Measurements from ENCODE around the gene PIK3C2G.

The PIK3C2G gene

DNA sequence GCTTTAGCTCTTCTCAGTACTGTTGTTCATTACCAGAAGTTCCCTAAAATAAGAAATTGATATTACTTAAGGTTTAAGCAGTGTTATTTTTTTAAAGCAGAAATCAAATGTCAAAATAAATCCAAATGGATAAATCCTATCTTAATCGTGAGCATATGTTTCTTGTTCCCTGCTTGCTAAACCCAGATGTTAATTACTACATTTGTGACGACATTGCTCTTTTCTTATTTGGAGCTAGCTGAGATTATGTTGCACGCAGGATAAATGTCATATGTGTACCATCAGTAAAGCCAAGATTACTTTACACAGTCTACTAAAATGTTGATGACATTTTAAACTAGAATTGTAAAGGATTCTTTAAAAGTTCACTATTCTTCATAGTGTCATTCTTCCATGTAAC, 319.0 kb downstream of the PIK3C2G start:
- DNase-seq, result no peak

GRCh38 chr12:18580706-18581105, 319.4 kb downstream of the PIK3C2G start:
- DNase-seq, result no peak

GRCh38 chr12:18581232-18581962, 320.1 kb downstream of the PIK3C2G start:
- no peak for DNase-seq

GRCh38 chr12:18583655-18584054, 322.3 kb downstream of the PIK3C2G start:
- no peak for DNase-seq

- DNase-seq, result no peak
Measured at GRCh38 chr12:18586581-18586980, 325.3 kb downstream of the PIK3C2G start.

DNA sequence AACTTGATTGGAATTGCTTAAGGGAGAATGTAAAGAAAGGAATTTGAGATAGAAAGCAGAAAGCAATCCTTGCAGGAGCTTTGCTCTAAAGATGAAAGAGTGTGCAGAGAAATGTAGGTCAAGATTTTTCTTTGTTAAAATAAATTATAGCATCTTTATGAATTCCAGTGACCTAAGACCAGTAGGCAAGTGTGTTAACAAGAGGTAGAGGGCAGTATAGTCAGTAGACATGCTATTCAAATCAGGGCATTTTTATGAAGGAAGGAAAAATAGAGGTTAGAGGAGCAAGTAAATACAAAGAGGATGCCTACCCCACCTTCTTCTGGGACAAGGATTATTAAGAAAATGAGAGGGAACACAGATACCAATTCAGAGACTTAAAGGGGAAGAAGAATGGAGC, 328.0 kb downstream of the PIK3C2G start:
- no peak for DNase-seq

- DNase-seq, result no peak
Measured at GRCh38 chr12:18591473-18591872, 330.2 kb downstream of the PIK3C2G start.

- DNase-seq, result no peak
Measured at GRCh38 chr12:18595412-18595811, 334.1 kb downstream of the PIK3C2G start.

DNA sequence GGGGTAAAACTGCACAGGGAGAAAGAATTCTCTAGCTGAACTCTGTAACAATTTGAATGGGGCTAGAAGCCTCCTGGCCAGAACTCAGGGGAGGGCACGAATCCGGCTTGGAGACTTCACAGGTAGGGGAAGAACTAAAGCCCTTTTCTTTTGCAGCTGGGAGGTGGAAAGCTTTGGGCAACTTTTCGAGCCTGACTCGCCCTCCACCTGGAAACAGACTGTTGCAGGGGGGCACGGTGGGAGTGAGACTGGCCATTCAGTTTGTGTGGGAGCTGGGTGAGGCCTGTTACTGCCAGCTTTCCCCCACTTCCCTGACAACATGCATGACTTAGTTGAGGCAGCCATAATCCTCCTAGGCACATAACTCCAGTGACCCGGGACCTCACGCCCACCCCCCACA, 340.6 kb downstream of the PIK3C2G start:
- no peak for DNase-seq

- no peak for DNase-seq
Measured at GRCh38 chr12:18612971-18613370, 351.7 kb downstream of the PIK3C2G start.

- no peak for DNase-seq
Measured at GRCh38 chr12:18620986-18621385, 359.7 kb downstream of the PIK3C2G start.

DNA sequence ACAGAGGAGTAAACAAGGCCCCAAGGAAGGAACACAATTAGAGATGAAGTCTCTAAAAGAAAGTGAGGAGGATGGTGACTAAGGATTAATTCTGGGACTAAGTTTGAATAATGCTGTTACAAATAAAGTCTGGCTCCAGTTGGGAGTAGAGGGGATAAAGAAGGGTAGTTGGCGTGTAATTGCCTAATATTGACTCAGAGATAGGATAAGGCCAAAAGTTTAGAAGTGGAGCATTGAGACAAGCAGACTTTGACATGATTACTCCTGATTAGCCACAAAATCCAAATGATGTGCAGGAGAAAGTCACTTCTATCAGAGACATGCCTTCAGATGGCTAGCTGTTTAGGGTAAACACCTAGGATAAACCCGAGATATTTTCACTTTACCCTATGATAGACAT, 368.1 kb downstream of the PIK3C2G start:
- DNase-seq, result no peak

DNA sequence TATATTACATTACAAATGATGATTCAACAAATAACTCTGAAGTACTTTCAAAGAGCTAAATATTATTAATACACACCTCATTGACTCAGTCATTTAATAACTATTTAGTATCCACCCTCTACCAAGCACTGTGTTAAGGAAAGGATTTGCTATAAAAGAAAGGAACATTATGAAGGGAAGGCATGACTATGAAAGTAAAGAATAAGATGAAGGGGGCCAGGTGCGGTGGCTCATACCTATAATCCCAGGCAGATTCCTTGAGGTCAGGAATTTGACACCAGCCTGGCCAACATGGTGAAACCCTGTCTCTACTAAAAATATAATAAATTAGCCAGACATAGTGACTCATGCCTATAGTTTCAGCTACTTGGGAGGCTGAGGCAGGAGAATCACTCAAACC, 368.6 kb downstream of the PIK3C2G start:
- DNase-seq, result no peak

GRCh38 chr12:18631339-18631738, 370.0 kb downstream of the PIK3C2G start:
- no peak for DNase-seq

GRCh38 chr12:18632848-18633247, 371.5 kb downstream of the PIK3C2G start:
- no peak for DNase-seq

GRCh38 chr12:18634382-18634781, 373.1 kb downstream of the PIK3C2G start:
- no peak for DNase-seq

- DNase-seq, result no peak
Measured at GRCh38 chr12:18640321-18640955, 379.1 kb downstream of the PIK3C2G start.

DNA sequence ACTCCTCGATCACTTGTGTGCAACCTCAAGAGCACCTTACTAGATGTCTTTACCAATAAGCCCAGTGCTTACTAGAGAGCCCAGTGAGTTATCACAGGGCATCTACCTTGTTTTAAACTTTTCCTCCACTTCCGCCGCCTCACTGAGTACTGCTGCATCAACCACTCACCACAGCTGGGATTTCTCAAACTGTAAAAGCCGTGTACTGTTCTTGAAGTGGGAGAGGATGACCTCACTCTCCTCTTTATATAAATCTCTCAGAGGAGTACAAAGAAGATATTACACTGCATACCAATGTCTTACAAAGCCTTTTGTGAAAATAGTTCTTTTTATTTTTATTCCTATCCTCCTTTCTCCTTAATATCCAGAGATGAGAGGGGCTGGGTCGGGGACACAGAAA, 382.4 kb downstream of the PIK3C2G start:
- DNase-seq, result no peak

- DNase-seq, result no peak
Measured at GRCh38 chr12:18644564-18644963, 383.2 kb downstream of the PIK3C2G start.

DNA sequence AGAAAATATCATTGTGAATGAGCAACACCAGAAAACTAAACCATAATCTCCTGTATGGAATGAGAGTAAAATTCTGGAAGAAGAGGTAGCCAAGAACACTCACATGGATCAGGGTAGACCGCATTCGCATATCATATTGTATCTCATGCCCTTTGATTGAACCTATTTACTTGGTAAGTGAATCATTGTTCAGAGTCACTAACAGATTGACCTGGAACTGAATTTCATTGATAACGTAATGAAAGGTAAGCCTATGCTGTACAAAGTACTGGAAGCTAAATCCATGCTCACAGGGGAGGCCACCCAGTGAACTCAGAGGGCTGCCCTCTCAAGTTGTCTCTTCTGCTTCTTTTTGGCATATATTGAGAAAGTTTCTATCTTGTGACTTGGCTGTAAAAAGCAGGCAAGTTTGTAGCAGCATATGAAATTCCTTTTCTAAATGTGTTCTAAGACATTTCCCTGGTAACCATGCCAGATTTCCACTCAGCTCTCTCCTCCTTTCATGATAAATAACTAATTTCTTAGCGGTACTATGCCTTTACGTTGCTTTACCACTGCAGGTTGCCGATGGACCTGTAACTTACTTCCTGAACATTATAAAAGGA, 385.1 kb downstream of the PIK3C2G start:
- no peak for DNase-seq

DNA sequence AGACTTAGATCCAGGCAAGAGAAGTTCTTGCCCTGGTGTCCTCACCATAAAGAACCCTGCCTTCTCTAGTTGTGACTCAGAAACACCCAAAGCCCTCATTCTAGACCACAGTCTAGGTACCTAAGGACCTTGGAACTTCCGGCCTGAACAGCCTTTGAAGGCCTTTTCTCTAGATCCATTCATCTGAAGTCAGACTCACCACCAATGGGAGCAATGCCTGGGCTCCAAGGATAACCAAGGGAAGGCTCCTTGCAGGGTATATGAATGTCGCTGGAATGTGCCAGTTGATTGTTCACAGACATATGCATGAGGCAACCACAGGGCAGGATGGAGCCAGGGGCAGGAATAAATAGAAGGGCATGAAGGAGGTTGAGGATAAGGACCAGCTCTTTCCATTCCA, 390.2 kb downstream of the PIK3C2G start:
- no peak for DNase-seq

DNA sequence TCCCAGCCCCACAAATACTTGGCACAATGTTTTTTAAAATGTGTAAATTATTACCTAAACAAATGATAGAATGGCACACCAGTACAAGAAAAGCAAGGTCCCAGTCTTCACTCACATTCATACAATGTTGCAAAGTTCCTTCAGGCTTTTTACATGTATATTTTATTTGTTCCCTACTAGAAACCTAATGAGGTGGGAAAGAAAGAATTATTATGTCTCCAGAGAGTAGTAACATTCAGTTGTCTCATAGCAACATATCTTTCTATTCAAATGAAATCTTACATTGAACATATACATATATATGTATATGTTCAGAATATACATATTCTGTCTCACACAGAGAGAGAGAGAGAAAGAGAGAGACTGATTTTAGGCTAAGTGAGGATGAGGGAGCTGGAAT, 391.3 kb downstream of the PIK3C2G start:
- no peak for DNase-seq

DNA sequence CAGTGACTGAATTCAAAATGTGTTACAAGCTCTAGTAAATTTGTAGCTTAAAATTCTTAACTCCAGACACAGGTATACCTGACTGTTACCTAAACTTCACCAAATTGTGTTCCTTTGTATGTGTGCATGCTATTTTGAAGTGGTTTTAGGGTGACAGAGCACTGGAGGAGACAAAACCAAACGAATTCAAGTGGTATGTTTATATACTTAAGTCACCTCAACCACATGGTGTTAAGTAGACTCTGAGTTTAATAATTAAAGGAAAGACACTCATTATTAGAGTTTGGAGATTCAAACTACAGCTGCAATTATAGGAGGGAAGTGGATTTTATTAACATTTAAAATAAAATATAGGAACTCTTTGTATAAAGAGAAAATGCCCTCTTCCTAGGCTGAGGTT, 392.1 kb downstream of the PIK3C2G start:
- no peak for DNase-seq

DNA sequence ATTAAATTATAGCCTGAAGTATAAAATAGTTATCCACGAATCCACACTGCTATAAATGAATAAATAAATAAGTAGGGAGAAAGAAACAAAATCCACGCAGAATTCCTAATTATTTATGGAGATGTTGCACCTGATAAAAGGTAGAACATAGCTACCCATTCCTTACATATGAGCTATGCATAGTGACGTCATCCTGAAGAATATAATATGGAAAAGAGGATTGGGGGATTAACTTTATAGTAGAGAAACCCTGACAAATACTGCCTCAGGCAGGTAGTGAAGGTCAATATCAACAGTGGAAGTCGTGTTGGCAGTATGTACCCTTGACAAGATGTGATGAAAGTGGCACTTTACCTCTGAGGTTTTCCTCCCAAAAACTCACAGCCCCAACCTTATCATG, 394.0 kb downstream of the PIK3C2G start:
- no peak for DNase-seq

Measured in hippocampal formation (tissue), 2 donors.